H1 (cell line): ENCODE results near the gene DHRS9. TPM values are rescaled to one million over a fixed set of nuclear protein-coding genes. Genes with fewer than 3 reads are reported as not detected.

ENCODE experiments used
- CTCF ChIA-PET: fragments of 300-600 bp; sonication (Branson Sonifier 250); formaldehyde crosslinking; loops from one replicate; lab custom pipeline; 2021; ENCODE audit not compliant: partially characterized antibody; lab: Charles Lee
- POLR2A ChIA-PET: fragments of 300-600 bp; sonication (Branson Sonifier 250); formaldehyde crosslinking; loops from one replicate; lab custom pipeline; 2021; ENCODE audit warnings: inconsistent platforms; ENCODE audit not compliant: partially characterized antibody; lab: Charles Lee
- DNase-seq, 2 experiments: peaks; one replicate each; pipeline versions ENCODE4 v3.0.0 to v3.0.0-alpha.2; 2010 to 2022; ENCODE audit warnings: low spot score in 2 of 2, low read depth in 1 of 2, mixed read lengths in 1 of 2
- FAIRE-seq: peaks from 2 replicates; lab custom pipeline; 2011; peaks lifted over from hg19 to GRCh38; lab: Jason Lieb, UNC
- H2AFZ ChIP-seq: 2 replicates; pipeline ENCODE4 v1.8.1; 2012; ENCODE audit warnings: low read length, inconsistent platforms
- H2AK5ac ChIP-seq: 2 replicates; pipeline ENCODE4 v1.6.1; 2013; ENCODE audit warnings: low read depth, low read length
- H2BK120ac ChIP-seq: replicated peaks from 2 replicates; pipeline ENCODE3; 2013; ENCODE audit warnings: low read depth, low read length, inconsistent platforms
- H2BK12ac ChIP-seq: 2 replicates; pipeline ENCODE4 v1.6.1; 2013; ENCODE audit warnings: low read depth, low read length
- H2BK15ac ChIP-seq: 2 replicates; pipeline ENCODE4 v1.6.1; 2013; ENCODE audit warnings: low read length
- H2BK20ac ChIP-seq: 2 replicates; pipeline ENCODE4 v1.6.1; 2013; ENCODE audit warnings: low read length
- H2BK5ac ChIP-seq: 2 replicates; pipeline ENCODE4 v1.6.1; 2013; ENCODE audit warnings: low read depth, low read length
- H3K14ac ChIP-seq: 2 replicates; pipeline ENCODE4 v1.6.1; 2013; ENCODE audit warnings: inconsistent platforms; ENCODE audit not compliant: insufficient read length
- H3K18ac ChIP-seq: 2 replicates; pipeline ENCODE4 v1.6.1; 2013; ENCODE audit warnings: low read length; ENCODE audit errors: extremely low read depth
- H3K23ac ChIP-seq: 2 replicates; pipeline ENCODE4 v1.6.1; 2013; ENCODE audit warnings: inconsistent platforms; ENCODE audit not compliant: insufficient read length
- H3K23me2 ChIP-seq: 2 replicates; pipeline ENCODE4 v1.6.1; 2013; ENCODE audit warnings: low read depth, low read length
- H3K27ac ChIP-seq: 2 replicates; pipeline ENCODE4 v1.6.1; 2011; ENCODE audit warnings: low read depth, low read length, inconsistent platforms
- H3K27me3 ChIP-seq, 4 experiments: replicated peaks in 1 of 4; 1 replicate in 1 of 4; 2 replicates in 3 of 4; pipeline versions ENCODE4 v1.6.1 to v1.8.1; 2011 to 2013; ENCODE audit warnings: low read length in 3 of 4, mild to moderate bottlenecking in 3 of 4, inconsistent platforms in 2 of 4, mixed read lengths in 2 of 4, moderate library complexity in 1 of 4; ENCODE audit not compliant: control insufficient read depth in 3 of 4, insufficient read depth in 3 of 4; ENCODE audit errors: extremely low read depth in 1 of 4
- H3K36me3 ChIP-seq, 4 experiments: 2 replicates each; pipeline versions ENCODE4 v1.6.1 to v1.8.1; 2011 to 2013; ENCODE audit warnings: mild to moderate bottlenecking in 4 of 4, low read length in 3 of 4, moderate library complexity in 2 of 4, control low read depth in 1 of 4, inconsistent platforms in 1 of 4; ENCODE audit not compliant: insufficient read depth in 4 of 4, control insufficient read depth in 2 of 4
- H3K4ac ChIP-seq: replicated peaks from 2 replicates; pipeline ENCODE3; 2013; ENCODE audit warnings: low read length, low read depth, mixed read lengths, inconsistent platforms; ENCODE audit not compliant: insufficient read length
- H3K4me1 ChIP-seq, 4 experiments: replicated peaks in 1 of 4; 1 replicate in 1 of 4; 2 replicates in 3 of 4; pipeline versions ENCODE4 v1.6.1 to v1.8.1; 2011 to 2013; ENCODE audit warnings: low read length in 3 of 4, inconsistent platforms in 2 of 4, mixed read lengths in 1 of 4; ENCODE audit not compliant: insufficient read depth in 4 of 4, control insufficient read depth in 3 of 4
- H3K4me2 ChIP-seq, 2 experiments: 2 replicates each; pipeline versions ENCODE4 v1.6.1 to v1.8.1; 2011 to 2013; ENCODE audit warnings: low read depth in 2 of 2, low read length in 2 of 2, control low read depth in 1 of 2, inconsistent platforms in 1 of 2, mild to moderate bottlenecking in 1 of 2; ENCODE audit not compliant: insufficient read depth in 1 of 2
- H3K4me3 ChIP-seq, 4 experiments: fragments of 200-600, 300-600 bp in 1 of 4; sonication (generic), shearing (Covaris generic), sonication (Bioruptor Twin) in 1 of 4; 2 replicates each; pipeline versions ENCODE4 v1.5.1 to v1.8.1; 2011 to 2016; ENCODE audit warnings: low read length in 4 of 4, low read depth in 3 of 4, control low read depth in 2 of 4, inconsistent platforms in 2 of 4, mild to moderate bottlenecking in 2 of 4, mixed read lengths in 1 of 4, moderate library complexity in 1 of 4; ENCODE audit not compliant: insufficient read depth in 2 of 4; ENCODE audit errors: extremely low read depth in 1 of 4
- H3K56ac ChIP-seq: replicated peaks from 2 replicates; pipeline ENCODE3; 2013; ENCODE audit warnings: low read depth, mild to moderate bottlenecking, mixed read lengths, low read length, inconsistent platforms; ENCODE audit not compliant: insufficient read length
- H3K79me1 ChIP-seq: 2 replicates; pipeline ENCODE4 v1.6.1; 2013; ENCODE audit warnings: low read depth, low read length, control low read depth
- H3K79me2 ChIP-seq, 2 experiments: 2 replicates each; pipeline versions ENCODE4 v1.6.1 to v1.8.1; 2012 to 2013; ENCODE audit warnings: low read length in 2 of 2, mild to moderate bottlenecking in 2 of 2, inconsistent platforms in 1 of 2; ENCODE audit not compliant: insufficient read depth in 2 of 2, control insufficient read depth in 1 of 2
- H3K9ac ChIP-seq, 4 experiments: replicated peaks in 1 of 4; 1 replicate in 1 of 4; 2 replicates in 3 of 4; pipeline versions ENCODE4 v1.6.1 to v1.8.1; 2011 to 2013; ENCODE audit warnings: low read depth in 3 of 4, low read length in 3 of 4, control low read depth in 2 of 4, mild to moderate bottlenecking in 2 of 4, moderate library complexity in 2 of 4, inconsistent platforms in 1 of 4; ENCODE audit errors: extremely low read depth in 1 of 4
- H3K9me3 ChIP-seq, 2 experiments: 2 replicates each; pipeline versions ENCODE4 v1.6.1 to v1.8.1; 2012 to 2013; ENCODE audit warnings: mild to moderate bottlenecking in 2 of 2, moderate library complexity in 2 of 2, control low read depth in 1 of 2, inconsistent platforms in 1 of 2, low read depth in 1 of 2, low read length in 1 of 2, mixed read lengths in 1 of 2; ENCODE audit not compliant: insufficient read depth in 2 of 2
- H4K20me1 ChIP-seq, 2 experiments: replicated peaks in 1 of 2; 2 replicates each; pipeline versions ENCODE3 to v1.8.1; 2011 to 2013; ENCODE audit warnings: inconsistent platforms in 2 of 2, low read length in 2 of 2, mild to moderate bottlenecking in 1 of 2; ENCODE audit not compliant: insufficient read depth in 2 of 2, control insufficient read depth in 1 of 2
- H4K5ac ChIP-seq: 2 replicates; pipeline ENCODE4 v1.6.1; 2013; ENCODE audit warnings: low read length, low read depth, mixed read lengths, inconsistent platforms; ENCODE audit not compliant: insufficient read length
- H4K8ac ChIP-seq: 2 replicates; pipeline ENCODE4 v1.8.0; 2013; ENCODE audit warnings: mild to moderate bottlenecking, moderate library complexity, low read length, inconsistent platforms; ENCODE audit not compliant: insufficient read depth; ENCODE audit errors: extremely low read depth
- H4K91ac ChIP-seq: replicated peaks from 2 replicates; pipeline ENCODE3; 2013; ENCODE audit warnings: low read length, mixed read lengths, inconsistent platforms; ENCODE audit not compliant: insufficient read length
- ASH2L ChIP-seq: fragments of 200-600, 300-600 bp; sonication (generic); IDR thresholded peaks from one replicate; pipeline ENCODE4 v1.7.1; 2017; ENCODE audit warnings: low read length
- CTBP2 ChIP-seq: IDR thresholded peaks from 2 replicates; pipeline ENCODE4 v1.7.0; 2011; ENCODE audit warnings: borderline replicate concordance, mild to moderate bottlenecking, moderate library complexity, mixed read lengths, low read length; ENCODE audit not compliant: insufficient read depth, insufficient read length
- CTCF ChIP-seq, 3 experiments: IDR thresholded peaks; 1 replicate in 2 of 3; 2 replicates in 1 of 3; pipeline versions ENCODE4 v1.5.1 to v1.6.1; 2011; ENCODE audit warnings: low read length in 3 of 3, mild to moderate bottlenecking in 3 of 3, inconsistent platforms in 2 of 3, low read depth in 1 of 3, moderate library complexity in 1 of 3; ENCODE audit not compliant: insufficient read depth in 1 of 3; ENCODE audit errors: control extremely low read depth in 1 of 3
- EP300 ChIP-seq, 2 experiments: IDR thresholded peaks; 1 replicate in 1 of 2; 2 replicates in 1 of 2; pipeline ENCODE4 v1.6.1; 2011 to 2012; ENCODE audit warnings: low read depth in 2 of 2, low read length in 2 of 2, mild to moderate bottlenecking in 2 of 2, borderline replicate concordance in 1 of 2, inconsistent platforms in 1 of 2, moderate library complexity in 1 of 2
- EZH2 ChIP-seq: fragments of 200-600 bp; sonication (generic); IDR thresholded peaks from 2 replicates; pipeline ENCODE4 v1.7.1; 2012; ENCODE audit warnings: low read depth, mild to moderate bottlenecking, moderate library complexity, low read length, inconsistent platforms; ENCODE audit not compliant: severe bottlenecking
- RFX5 ChIP-seq: IDR thresholded peaks from 2 replicates; pipeline ENCODE4 v1.6.1; 2011; ENCODE audit warnings: low read depth, low read length, improper control_type of control experiment, borderline replicate concordance
- WGBS, 2 experiments: shearing (Covaris generic) in 1 of 2; methylation state at CpG; one replicate each; pipeline versions ENCODE4 v1.1.6 to v1.1.7; 2013 to 2015; ENCODE audit warnings: low lambda C conversion rate in 2 of 2, mixed read lengths in 2 of 2, inconsistent platforms in 1 of 2, low coverage in 1 of 2, missing lambda C conversion rate in 1 of 2; ENCODE audit not compliant: insufficient replicate concordance in 2 of 2, insufficient coverage in 1 of 2, insufficient read length in 1 of 2; ENCODE audit errors: extremely low coverage in 1 of 2, missing lambda C conversion rate in 1 of 2; 5-methylcytosine and 5-hydroxymethylcytosine counted together
- polyA plus RNA-seq, 7 experiments: library from polyadenylated mRNA; depleted of rRNA in 3 of 7; stranded (reverse) in 5 of 7; unstranded in 2 of 7; fragments of >200 nt in 5 of 7; fragments of 200-250 nt in 2 of 7; gene quantifications; 1 replicate in 5 of 7; 2 replicates in 1 of 7; 4 replicates in 1 of 7; pipeline versions ENCODE4 v1.2.1 to v1.2.3, GENCODE V29; 2011 to 2013; ENCODE audit warnings: missing spikeins in 2 of 7, mixed read lengths in 2 of 7
- total RNA-seq: library from RNA; stranded (reverse); fragmentation: NEBNext Ultra II Directional; extraction: Animal tissue kit (Norgen Biotek cat#: 25700); gene quantifications from 2 replicates; pipeline ENCODE4 v1.2.1, GENCODE V29; 2021

The DHRS9 gene
- total and polyA plus RNA-seq, 2 of the 8 experiments (the other 6 are each of a cell fraction or from before 2014, with no cell fraction given): not detected

DNA sequence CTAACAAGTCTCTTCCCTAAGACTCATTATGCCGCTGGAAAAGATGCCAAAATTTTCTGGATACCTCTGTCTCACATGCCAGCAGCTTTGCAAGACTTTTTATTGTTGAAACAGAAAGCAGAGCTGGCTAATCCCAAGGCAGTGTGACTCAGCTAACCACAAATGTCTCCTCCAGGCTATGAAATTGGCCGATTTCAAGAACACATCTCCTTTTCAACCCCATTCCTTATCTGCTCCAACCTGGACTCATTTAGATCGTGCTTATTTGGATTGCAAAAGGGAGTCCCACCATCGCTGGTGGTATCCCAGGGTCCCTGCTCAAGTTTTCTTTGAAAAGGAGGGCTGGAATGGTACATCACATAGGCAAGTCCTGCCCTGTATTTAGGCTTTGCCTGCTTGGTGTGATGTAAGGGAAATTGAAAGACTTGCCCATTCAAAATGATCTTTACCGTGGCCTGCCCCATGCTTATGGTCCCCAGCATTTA lies 26.3 kb downstream of the DHRS9 start:
- FAIRE-seq (no peak), DNase-seq (no peak)
- Histone ChIP-seq H3K14ac (no peak overlapping the region), H2BK15ac (no peak overlapping the region), H3K27me3 (no peaks in the 10 kb centered on the region; a peak in 2 of 7 replicates), H3K36me3 (no peaks in the 10 kb centered on the region), H3K23me2 (no peaks in the 10 kb centered on the region; the same call in 1 of the 2 replicates), H3K56ac (no peak overlapping the region), H3K4me1 (no peaks in the 10 kb centered on the region), H3K4me2 (no peak overlapping the region), H4K8ac (no peak overlapping the region), H3K79me1 (no peaks in the 10 kb centered on the region), H3K79me2 (no peaks in the 10 kb centered on the region), H3K18ac (no peak overlapping the region), H3K9ac (no peak overlapping the region), H4K5ac (no peak overlapping the region), H3K4ac (no peak overlapping the region), H4K91ac (no peak overlapping the region), H2AK5ac (no peak overlapping the region), H2BK12ac (no peak overlapping the region), H3K23ac (no peak overlapping the region), H2BK120ac (no peak overlapping the region), H4K20me1 (no peaks in the 10 kb centered on the region), H2BK5ac (no peak overlapping the region), H3K27ac (no peak overlapping the region), H3K9me3 (no peaks in the 10 kb centered on the region)
- POLR2A ChIA-PET: no interaction called here
- 92% methylated on average over 5 of the region's 5 CpGs; no CpG with 5 or more reads in 1 of the 2 experiments for WGBS, 2 experiments
- TF ChIP-seq EP300 (IDR thresholded peaks at IDR 0.05; ENCODE audit: borderline replicate concordance in 1 of 2, low read depth in 2 of 2, low read length in 2 of 2) (no peak), CTCF (IDR thresholded peaks at IDR 0.05; ENCODE audit: control extremely low read depth in 1 of 3, insufficient read depth in 1 of 3, low read depth in 1 of 3, low read length in 3 of 3) (no peak), CTBP2 (no peak), RFX5 (no peak), ASH2L (no peak), EZH2 (no peak)
- TF ChIP-seq, all 59 proteins: peak for 0
- Histone ChIP-seq H2BK20ac (no peak overlapping the region), H2AFZ (no peak overlapping the region), H3K4me3 (no peak overlapping the region)
- CTCF ChIA-PET: interaction anchor here (0.8 to 3.0 kb wide), 4 partner anchors 9 to 47 kb away, joined by 3 to 8 read pairs (median 4); no protein-coding TSS in a partner anchor
